ENCODE data around the gene TFG. TPM values are rescaled to one million over a fixed set of nuclear protein-coding genes. Genes with fewer than 3 reads are reported as not detected.

The TFG gene
- total RNA-seq, 1 experiment from 2014 or later = 138 TPM

DNA sequence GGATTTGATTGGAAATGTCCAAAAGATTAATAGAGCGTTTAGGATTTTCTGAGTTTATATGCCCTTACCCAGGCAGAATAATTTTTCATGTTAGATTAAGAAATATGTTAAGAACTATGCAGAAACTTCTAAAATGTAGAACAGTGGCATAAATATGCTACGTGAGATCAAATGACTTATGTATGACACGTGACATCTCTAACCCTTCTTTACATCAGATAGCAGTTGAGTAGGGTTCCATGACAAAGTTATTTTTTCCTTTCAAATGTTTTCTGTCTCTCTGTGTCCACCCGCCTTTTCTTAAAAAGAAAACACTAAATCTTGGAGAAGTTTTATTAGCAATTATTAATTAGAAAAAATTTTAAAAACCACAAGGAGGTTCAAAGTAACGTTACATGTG, 8.6 kb upstream of the TFG start:
- H3K27ac Mint-ChIP-seq (ENCODE audit: unreplicated experiment) = no peak overlapping the region
- no peak overlapping the region for H3K4me3 Mint-ChIP-seq (ENCODE audit: unreplicated experiment)
- no peak for DNase-seq
- no TSS peak for BruUV-seq (replicated peaks)
- POLR2A ChIA-PET = no interaction called here
- TF ChIP-seq, protein P1, sequence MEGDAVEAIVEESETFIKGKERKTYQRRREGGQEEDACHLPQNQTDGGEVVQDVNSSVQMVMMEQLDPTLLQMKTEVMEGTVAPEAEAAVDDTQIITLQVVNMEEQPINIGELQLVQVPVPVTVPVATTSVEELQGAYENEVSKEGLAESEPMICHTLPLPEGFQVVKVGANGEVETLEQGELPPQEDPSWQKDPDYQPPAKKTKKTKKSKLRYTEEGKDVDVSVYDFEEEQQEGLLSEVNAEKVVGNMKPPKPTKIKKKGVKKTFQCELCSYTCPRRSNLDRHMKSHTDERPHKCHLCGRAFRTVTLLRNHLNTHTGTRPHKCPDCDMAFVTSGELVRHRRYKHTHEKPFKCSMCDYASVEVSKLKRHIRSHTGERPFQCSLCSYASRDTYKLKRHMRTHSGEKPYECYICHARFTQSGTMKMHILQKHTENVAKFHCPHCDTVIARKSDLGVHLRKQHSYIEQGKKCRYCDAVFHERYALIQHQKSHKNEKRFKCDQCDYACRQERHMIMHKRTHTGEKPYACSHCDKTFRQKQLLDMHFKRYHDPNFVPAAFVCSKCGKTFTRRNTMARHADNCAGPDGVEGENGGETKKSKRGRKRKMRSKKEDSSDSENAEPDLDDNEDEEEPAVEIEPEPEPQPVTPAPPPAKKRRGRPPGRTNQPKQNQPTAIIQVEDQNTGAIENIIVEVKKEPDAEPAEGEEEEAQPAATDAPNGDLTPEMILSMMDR (IDR thresholded peaks at IDR 0.05; ENCODE audit: insufficient read depth in 1 of 2, low read depth in 1 of 2, low read length in 1 of 2, severe bottlenecking in 1 of 2, unreplicated experiment in 1 of 2) = no peak
- H3K4me1 Mint-ChIP-seq (ENCODE audit: low read depth, unreplicated experiment) = peaks cover 19% of the 10 kb centered on the region
- Histone ChIP-seq H3K9me3 (no peaks in the 10 kb centered on the region), H3K36me3 (ENCODE audit: control insufficient read depth, insufficient read depth, low read length) (no peaks in the 10 kb centered on the region), H3K4me1 (no peaks in the 10 kb centered on the region), H3K4me3 (ENCODE audit: low read depth, low read length) (no peak overlapping the region), H3K27me3 (replicated peaks; ENCODE audit: control insufficient read depth, insufficient read depth, low read length) (no peaks in the 10 kb centered on the region)
- H3K27me3 Mint-ChIP-seq (ENCODE audit: insufficient read depth, unreplicated experiment) = peaks cover 3% of the 10 kb centered on the region
- H3K36me3 Mint-ChIP-seq (ENCODE audit: insufficient read depth, unreplicated experiment) = no peaks in the 10 kb centered on the region
- CTCF ChIA-PET = no interaction called here
- intact Hi-C loops (cut with micrococcal nuclease; ENCODE audit: unreplicated experiment) = no loop called here
- no peaks in the 10 kb centered on the region for H3K9me3 Mint-ChIP-seq (ENCODE audit: unreplicated experiment)

GRCh38 chr3:100702082-100702979, 7.0 kb upstream of the TFG start:
- TF ChIP-seq, protein P1 (IDR thresholded peaks at IDR 0.05; ENCODE audit: insufficient read depth in 1 of 2, low read depth in 1 of 2, low read length in 1 of 2, severe bottlenecking in 1 of 2, unreplicated experiment in 1 of 2) = no peak
- H3K27me3 Mint-ChIP-seq (ENCODE audit: insufficient read depth, unreplicated experiment) = peaks cover 4% of the 10 kb centered on the region
- Histone ChIP-seq H3K4me3 (ENCODE audit: low read depth, low read length) (no peak overlapping the region), H3K36me3 (ENCODE audit: control insufficient read depth, insufficient read depth, low read length) (no peaks in the 10 kb centered on the region), H3K27me3 (replicated peaks; ENCODE audit: control insufficient read depth, insufficient read depth, low read length) (no peaks in the 10 kb centered on the region), H3K9me3 (no peaks in the 10 kb centered on the region), H3K4me1 (no peaks in the 10 kb centered on the region; the same call in 1 of the 2 replicates)
- no peaks in the 10 kb centered on the region for H3K9me3 Mint-ChIP-seq (ENCODE audit: unreplicated experiment)
- H3K4me1 Mint-ChIP-seq (ENCODE audit: low read depth, unreplicated experiment) = peaks cover 19% of the 10 kb centered on the region
- DNase-seq = no peak
- no peak overlapping the region for H3K27ac Mint-ChIP-seq (ENCODE audit: unreplicated experiment)
- ChIA-PET POLR2A (no interaction called here), CTCF (no interaction called here)
- no TSS peak for BruUV-seq (replicated peaks)
- H3K36me3 Mint-ChIP-seq (ENCODE audit: insufficient read depth, unreplicated experiment) = no peaks in the 10 kb centered on the region
- H3K4me3 Mint-ChIP-seq (ENCODE audit: unreplicated experiment) = no peak overlapping the region
- intact Hi-C loops (cut with micrococcal nuclease; ENCODE audit: unreplicated experiment) = no loop called here

GRCh38 chr3:100702980-100703345, 6.3 kb upstream of the TFG start:
- intact Hi-C loops (cut with micrococcal nuclease; ENCODE audit: unreplicated experiment) = no loop called here

More at GRCh38 chr3:100702980-100703345, 6.3 kb upstream of the TFG start:
- H3K27me3 ChIP-seq (replicated peaks; ENCODE audit: control insufficient read depth, insufficient read depth, low read length) = no peaks in the 10 kb centered on the region
- H3K4me1 ChIP-seq = peaks cover under 1% of the 10 kb centered on the region
- no TSS peak for BruUV-seq (replicated peaks)
- H3K4me3 Mint-ChIP-seq (ENCODE audit: unreplicated experiment) = no peak overlapping the region
- H3K9me3 ChIP-seq = no peaks in the 10 kb centered on the region
- POLR2A ChIA-PET = no interaction called here
- H3K27me3 Mint-ChIP-seq (ENCODE audit: insufficient read depth, unreplicated experiment) = peaks cover 4% of the 10 kb centered on the region
- CTCF ChIA-PET = no interaction called here
- H3K9me3 Mint-ChIP-seq (ENCODE audit: unreplicated experiment) = no peaks in the 10 kb centered on the region
- H3K4me3 ChIP-seq (ENCODE audit: low read depth, low read length) = no peak overlapping the region
- H3K27ac Mint-ChIP-seq (ENCODE audit: unreplicated experiment) = no peak overlapping the region
- H3K4me1 Mint-ChIP-seq (ENCODE audit: low read depth, unreplicated experiment) = peaks cover 16% of the 10 kb centered on the region
- DNase-seq = no peak
- TF ChIP-seq, protein P1 (IDR thresholded peaks at IDR 0.05; ENCODE audit: insufficient read depth in 1 of 2, low read depth in 1 of 2, low read length in 1 of 2, severe bottlenecking in 1 of 2, unreplicated experiment in 1 of 2) = no peak
- H3K36me3 Mint-ChIP-seq (ENCODE audit: insufficient read depth, unreplicated experiment) = no peaks in the 10 kb centered on the region
- H3K36me3 ChIP-seq (ENCODE audit: control insufficient read depth, insufficient read depth, low read length) = no peaks in the 10 kb centered on the region
